HCT116 (cell line): ENCODE results near the gene RS1.

Source experiments
- FOSL1 ChIP-seq: IDR thresholded peaks from 2 replicates; pipeline ENCODE4 v1.6.1; 2012; ENCODE audit warnings: low read depth
- POLR2A ChIP-seq: IDR thresholded peaks from 2 replicates; pipeline ENCODE4 v1.7.0; 2011; ENCODE audit warnings: borderline replicate concordance; ENCODE audit not compliant: insufficient read depth, insufficient read length; ENCODE audit errors: extremely low read depth
- POLR2AphosphoS5 ChIP-seq: IDR thresholded peaks from 2 replicates; pipeline ENCODE4 v1.6.1; 2011; ENCODE audit warnings: mild to moderate bottlenecking, low read depth, low read length, moderate library complexity
- SIN3A ChIP-seq: IDR thresholded peaks from 2 replicates; pipeline ENCODE4 v1.6.1; 2012; ENCODE audit warnings: low read depth
- TCF7L2 ChIP-seq: IDR thresholded peaks from 2 replicates; pipeline ENCODE4 v1.7.0; 2011; ENCODE audit warnings: borderline replicate concordance, inconsistent platforms; ENCODE audit not compliant: insufficient read depth, insufficient read length; ENCODE audit errors: extremely low read depth
- TF ChIP-seq, protein P1 (sequence below): IDR thresholded peaks from 2 replicates; pipeline ENCODE4 v1.6.1; 2012
- TF ChIP-seq, protein P2 (sequence below), 3 experiments: fragments of 200-600 bp in 1 of 3; sonication (generic) in 1 of 3; IDR thresholded peaks in 2 of 3; conservative IDR thresholded peaks in 1 of 3; 2 replicates each; pipeline ENCODE4 v1.5.1; 2012 to 2017; ENCODE audit warnings: low read depth in 2 of 3, low read length in 2 of 3, antibody characterized with exemption in 1 of 3, borderline replicate concordance in 1 of 3, control low read depth in 1 of 3, mild to moderate bottlenecking in 1 of 3, mixed read lengths in 1 of 3, mixed run types in 1 of 3, moderate library complexity in 1 of 3; ENCODE audit not compliant: insufficient read depth in 1 of 3

DNA sequence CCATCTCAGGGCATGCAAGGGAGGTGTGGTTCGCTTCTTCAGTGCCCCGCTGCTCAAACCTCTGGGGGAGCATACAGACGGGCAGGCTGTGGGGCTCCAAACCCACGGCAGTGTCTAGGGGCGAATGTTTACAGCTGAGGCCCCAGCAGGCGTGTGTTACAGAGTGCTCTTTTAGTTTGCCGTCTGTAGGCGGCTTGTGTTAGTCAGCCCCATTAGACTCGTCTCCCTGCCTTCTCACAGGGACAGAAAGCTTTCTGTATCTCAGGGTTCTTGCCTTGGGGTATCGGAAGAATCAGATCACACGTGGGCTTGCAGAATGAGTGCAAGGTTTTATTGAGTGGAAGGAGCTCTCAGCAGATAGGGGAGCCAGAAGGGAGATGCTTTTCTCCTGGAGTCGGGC lies 10.6 kb downstream of the RS1 start:
- no peak for TF ChIP-seq TCF7L2
- no peak for TF ChIP-seq POLR2AphosphoS5
- TF ChIP-seq, protein P1, sequence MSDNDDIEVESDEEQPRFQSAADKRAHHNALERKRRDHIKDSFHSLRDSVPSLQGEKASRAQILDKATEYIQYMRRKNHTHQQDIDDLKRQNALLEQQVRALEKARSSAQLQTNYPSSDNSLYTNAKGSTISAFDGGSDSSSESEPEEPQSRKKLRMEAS = no peak
- no peak for TF ChIP-seq FOSL1
- TF ChIP-seq, protein P2, sequence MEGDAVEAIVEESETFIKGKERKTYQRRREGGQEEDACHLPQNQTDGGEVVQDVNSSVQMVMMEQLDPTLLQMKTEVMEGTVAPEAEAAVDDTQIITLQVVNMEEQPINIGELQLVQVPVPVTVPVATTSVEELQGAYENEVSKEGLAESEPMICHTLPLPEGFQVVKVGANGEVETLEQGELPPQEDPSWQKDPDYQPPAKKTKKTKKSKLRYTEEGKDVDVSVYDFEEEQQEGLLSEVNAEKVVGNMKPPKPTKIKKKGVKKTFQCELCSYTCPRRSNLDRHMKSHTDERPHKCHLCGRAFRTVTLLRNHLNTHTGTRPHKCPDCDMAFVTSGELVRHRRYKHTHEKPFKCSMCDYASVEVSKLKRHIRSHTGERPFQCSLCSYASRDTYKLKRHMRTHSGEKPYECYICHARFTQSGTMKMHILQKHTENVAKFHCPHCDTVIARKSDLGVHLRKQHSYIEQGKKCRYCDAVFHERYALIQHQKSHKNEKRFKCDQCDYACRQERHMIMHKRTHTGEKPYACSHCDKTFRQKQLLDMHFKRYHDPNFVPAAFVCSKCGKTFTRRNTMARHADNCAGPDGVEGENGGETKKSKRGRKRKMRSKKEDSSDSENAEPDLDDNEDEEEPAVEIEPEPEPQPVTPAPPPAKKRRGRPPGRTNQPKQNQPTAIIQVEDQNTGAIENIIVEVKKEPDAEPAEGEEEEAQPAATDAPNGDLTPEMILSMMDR (IDR thresholded peaks at IDR 0.05 in 2 of 3, conservative IDR thresholded peaks at IDR 0.05 in 1 of 3; ENCODE audit: borderline replicate concordance in 1 of 3, insufficient read depth in 1 of 3, low read depth in 2 of 3, low read length in 2 of 3) = no peak
- TF ChIP-seq POLR2A = no peak
- TF ChIP-seq SIN3A = no peak
